ENCODE results near the gene OTOS.

DNA sequence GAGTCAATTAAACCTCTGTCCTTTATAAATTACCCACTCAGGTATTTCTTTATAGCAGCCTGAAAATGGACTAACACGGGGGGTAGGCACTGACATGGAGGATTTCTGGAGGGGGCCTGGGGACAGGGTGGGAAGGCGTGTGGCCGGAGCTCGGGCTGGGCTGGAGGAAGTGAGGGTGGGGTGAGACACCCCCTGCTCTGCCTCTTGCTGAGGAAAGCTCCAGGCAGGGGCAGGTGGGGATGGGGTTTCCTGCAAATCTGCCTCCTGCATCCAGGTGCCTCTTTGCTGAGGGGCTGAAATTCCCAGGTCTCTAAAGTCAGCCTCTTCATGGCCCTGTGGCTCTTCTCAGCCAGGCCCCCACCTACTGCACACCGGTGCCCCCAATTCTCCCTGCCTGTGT is 25.7 kb upstream of the OTOS start:
- TF ChIP-seq, protein P1, sequence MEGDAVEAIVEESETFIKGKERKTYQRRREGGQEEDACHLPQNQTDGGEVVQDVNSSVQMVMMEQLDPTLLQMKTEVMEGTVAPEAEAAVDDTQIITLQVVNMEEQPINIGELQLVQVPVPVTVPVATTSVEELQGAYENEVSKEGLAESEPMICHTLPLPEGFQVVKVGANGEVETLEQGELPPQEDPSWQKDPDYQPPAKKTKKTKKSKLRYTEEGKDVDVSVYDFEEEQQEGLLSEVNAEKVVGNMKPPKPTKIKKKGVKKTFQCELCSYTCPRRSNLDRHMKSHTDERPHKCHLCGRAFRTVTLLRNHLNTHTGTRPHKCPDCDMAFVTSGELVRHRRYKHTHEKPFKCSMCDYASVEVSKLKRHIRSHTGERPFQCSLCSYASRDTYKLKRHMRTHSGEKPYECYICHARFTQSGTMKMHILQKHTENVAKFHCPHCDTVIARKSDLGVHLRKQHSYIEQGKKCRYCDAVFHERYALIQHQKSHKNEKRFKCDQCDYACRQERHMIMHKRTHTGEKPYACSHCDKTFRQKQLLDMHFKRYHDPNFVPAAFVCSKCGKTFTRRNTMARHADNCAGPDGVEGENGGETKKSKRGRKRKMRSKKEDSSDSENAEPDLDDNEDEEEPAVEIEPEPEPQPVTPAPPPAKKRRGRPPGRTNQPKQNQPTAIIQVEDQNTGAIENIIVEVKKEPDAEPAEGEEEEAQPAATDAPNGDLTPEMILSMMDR (IDR thresholded peaks at IDR 0.05) = no peak
- TF ChIP-seq POLR2A (IDR thresholded peaks at IDR 0.05) (no peak), EP300 (IDR thresholded peaks at IDR 0.05) (no peak)
